Activated T-cell treated with anti-CD3 and anti-CD28 coated beads for 24 hours (primary cell): ENCODE data around the gene MAGI2.
"Not testable (repeated sequence)": the region's sequence is repeated elsewhere in the genome, so short reads cannot be mapped to it uniquely, and the experiment has no call there.

Experiments used
- DNase-seq: peaks from one replicate; pipeline ENCODE4 v3.0.0-alpha.2; 2020; ENCODE audit warnings: low read depth

MAGI2 gene

GRCh38 chr7:78635026-78635793 is 818.3 kb downstream of the MAGI2 start:
- no peak for DNase-seq

GRCh38 chr7:78634093-78634492 is 819.4 kb downstream of the MAGI2 start:
- DNase-seq, result no peak

- no peak for DNase-seq
These were observed 832.5 kb downstream of the MAGI2 start for GRCh38 chr7:78620920-78621319.

GRCh38 chr7:78616539-78616938 is 836.9 kb downstream of the MAGI2 start:
- DNase-seq, result no peak

GRCh38 chr7:78609281-78609680 is 844.2 kb downstream of the MAGI2 start:
- DNase-seq, result no peak

GRCh38 chr7:78607099-78607498 is 846.4 kb downstream of the MAGI2 start:
- DNase-seq, result no peak

- no peak for DNase-seq
These were observed 848.3 kb downstream of the MAGI2 start for GRCh38 chr7:78605119-78605518.

- no peak for DNase-seq
These were observed 851.7 kb downstream of the MAGI2 start for GRCh38 chr7:78601728-78602127.

GRCh38 chr7:78594156-78594555 is 859.3 kb downstream of the MAGI2 start:
- DNase-seq, result no peak

GRCh38 chr7:78588393-78588792 is 865.1 kb downstream of the MAGI2 start:
- no peak for DNase-seq

GRCh38 chr7:78587443-78588044 is 865.9 kb downstream of the MAGI2 start:
- no peak for DNase-seq

GRCh38 chr7:78585980-78586379 is 867.5 kb downstream of the MAGI2 start:
- no peak for DNase-seq

- no peak for DNase-seq
These were observed 874.8 kb downstream of the MAGI2 start for GRCh38 chr7:78578686-78579085.

- DNase-seq, result not testable (repeated sequence)
These were observed 876.1 kb downstream of the MAGI2 start for GRCh38 chr7:78577174-78577952.

- DNase-seq, result no peak
These were observed 877.2 kb downstream of the MAGI2 start for GRCh38 chr7:78576236-78576635.

GRCh38 chr7:78571292-78571691 is 882.2 kb downstream of the MAGI2 start:
- DNase-seq, result no peak

GRCh38 chr7:78568690-78569089 is 884.8 kb downstream of the MAGI2 start:
- no peak for DNase-seq

GRCh38 chr7:78567836-78568235 is 885.6 kb downstream of the MAGI2 start:
- DNase-seq, result no peak

GRCh38 chr7:78565784-78566183 is 887.7 kb downstream of the MAGI2 start:
- DNase-seq, result no peak

GRCh38 chr7:78563191-78563590 is 890.3 kb downstream of the MAGI2 start:
- DNase-seq, result no peak

GRCh38 chr7:78562191-78562590 is 891.3 kb downstream of the MAGI2 start:
- DNase-seq, result no peak

- DNase-seq, result no peak
These were observed 894.9 kb downstream of the MAGI2 start for GRCh38 chr7:78558566-78558965.

GRCh38 chr7:78543976-78544375 is 909.5 kb downstream of the MAGI2 start:
- DNase-seq, result no peak
